AG09309 (cell line): Measurements from ENCODE around the gene ZNF236.
"Not testable (repeated sequence)": the region's sequence is repeated elsewhere in the genome, so short reads cannot be mapped to it uniquely, and the experiment has no call there.

ENCODE experiments used
- DNase-seq: peaks from one replicate; pipeline ENCODE4 v3.0.0-alpha.2; 2010; ENCODE audit warnings: low read depth
- H3K4me3 ChIP-seq: 2 replicates; pipeline ENCODE4 v1.5.1; 2011; ENCODE audit warnings: mild to moderate bottlenecking, low read depth, low read length, moderate library complexity; ENCODE audit not compliant: control insufficient read depth
- CTCF ChIP-seq: IDR thresholded peaks from 2 replicates; pipeline ENCODE4 v1.5.1; 2011; ENCODE audit warnings: mild to moderate bottlenecking, low read depth, low read length, inconsistent platforms; ENCODE audit not compliant: insufficient read depth, control insufficient read depth; ENCODE audit errors: missing control alignments

The ZNF236 gene

DNA sequence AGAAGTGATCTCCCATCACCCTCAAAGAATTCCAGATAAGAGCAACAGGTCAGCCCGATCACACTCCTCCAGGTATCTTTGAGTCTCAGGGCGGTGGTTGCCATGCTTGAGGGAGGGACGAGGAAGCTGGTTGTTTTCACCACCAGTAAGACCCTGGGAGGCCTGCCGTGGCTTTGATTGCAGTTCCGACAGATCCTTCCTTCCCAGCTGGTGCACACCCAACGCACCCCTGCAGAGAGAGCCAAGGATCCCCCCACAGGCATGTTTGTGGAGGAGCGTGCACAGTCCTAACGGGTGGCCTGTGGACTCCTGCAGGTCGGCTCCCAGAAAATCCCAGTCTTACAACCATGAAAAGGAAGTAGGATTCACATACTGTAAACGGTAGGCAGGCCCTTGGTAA lies 13.8 kb upstream of the ZNF236 start:
- TF ChIP-seq CTCF = no peak
- no peak overlapping the region for H3K4me3 ChIP-seq
- DNase-seq = no peak

DNA sequence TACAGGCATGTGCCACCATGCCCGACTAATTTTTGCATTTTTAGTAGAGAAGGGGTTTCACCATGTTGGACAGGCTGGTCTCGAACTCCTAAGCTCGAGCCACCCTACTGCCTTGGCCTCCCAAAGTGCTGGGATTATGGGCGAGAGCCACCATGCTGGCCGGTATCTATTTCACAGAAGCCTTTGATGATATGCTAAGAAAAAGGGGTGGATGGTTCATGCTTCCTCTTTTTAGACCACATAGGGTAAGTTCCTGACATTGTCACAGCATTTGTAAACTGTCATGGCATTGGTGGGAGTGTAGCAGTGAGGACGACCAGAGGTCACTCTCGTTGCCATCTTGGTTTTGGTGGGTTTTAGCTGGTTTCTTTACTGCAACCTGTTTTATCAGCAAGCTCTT lies 10.8 kb upstream of the ZNF236 start:
- not testable (repeated sequence) for H3K4me3 ChIP-seq, DNase-seq

GRCh38 chr18:76814256-76814655 lies 8.1 kb upstream of the ZNF236 start:
- DNase-seq = no peak
- TF ChIP-seq CTCF = no peak

DNA sequence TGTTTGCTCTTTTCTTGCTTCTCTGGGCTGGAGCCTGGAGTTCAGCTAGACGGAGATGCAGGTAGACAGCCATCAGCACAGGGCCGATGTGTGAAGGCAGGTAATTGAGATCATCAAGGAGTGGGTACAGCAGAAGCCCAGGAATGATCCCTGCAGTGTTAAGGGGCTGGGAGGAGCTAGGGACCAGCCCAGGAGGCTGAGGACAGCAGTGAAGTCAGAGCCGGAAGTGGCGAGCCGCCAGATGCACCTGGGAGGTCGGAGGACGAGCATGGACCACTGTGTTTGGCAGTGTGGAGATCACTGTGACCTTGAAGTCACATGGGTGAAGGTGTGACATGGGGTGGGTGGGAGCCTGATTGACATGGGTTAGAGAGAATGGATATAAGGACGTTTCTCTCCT lies 6.2 kb upstream of the ZNF236 start:
- TF ChIP-seq CTCF = no peak
- no peak for DNase-seq
- no peak overlapping the region for H3K4me3 ChIP-seq

More at GRCh38 chr18:76814256-76814655, 8.1 kb upstream of the ZNF236 start:
- no peak overlapping the region for H3K4me3 ChIP-seq

DNA sequence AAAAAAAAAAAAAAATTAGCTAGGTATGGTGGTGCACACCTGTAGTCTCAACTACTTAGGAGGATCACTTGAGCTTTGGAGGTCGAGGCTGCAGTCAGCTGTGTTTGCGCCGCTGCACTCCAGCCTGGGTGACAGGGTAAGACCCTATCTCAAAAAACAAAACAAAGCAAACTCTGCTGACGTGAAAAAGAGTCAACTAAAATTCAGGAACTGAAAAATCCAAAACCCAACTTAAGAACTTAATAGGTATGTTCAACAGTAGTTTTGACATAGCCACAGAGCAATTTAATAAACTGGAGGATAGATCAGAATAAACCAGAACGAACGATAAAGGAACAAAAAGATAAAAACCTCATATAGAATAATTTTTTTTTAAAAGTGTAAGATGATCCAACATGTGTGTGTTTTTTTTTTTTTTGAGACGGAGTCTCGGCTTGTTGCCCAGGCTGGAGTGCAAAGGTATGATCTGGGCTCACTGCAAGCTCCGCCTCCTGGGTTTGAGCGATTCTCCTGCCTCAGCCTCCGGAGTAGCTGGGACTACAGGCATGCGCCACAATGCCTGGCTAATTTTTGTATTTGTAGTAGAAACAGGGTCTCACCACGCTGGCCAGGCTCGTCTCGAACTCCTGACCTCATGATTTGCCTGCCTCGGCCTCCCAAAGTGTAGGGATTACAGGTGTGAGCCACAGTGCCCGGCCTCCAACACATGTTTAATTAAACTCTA lies 4.3 kb upstream of the ZNF236 start:
- no peak overlapping the region for H3K4me3 ChIP-seq
- no peak for DNase-seq
- TF ChIP-seq CTCF = no peak

DNA sequence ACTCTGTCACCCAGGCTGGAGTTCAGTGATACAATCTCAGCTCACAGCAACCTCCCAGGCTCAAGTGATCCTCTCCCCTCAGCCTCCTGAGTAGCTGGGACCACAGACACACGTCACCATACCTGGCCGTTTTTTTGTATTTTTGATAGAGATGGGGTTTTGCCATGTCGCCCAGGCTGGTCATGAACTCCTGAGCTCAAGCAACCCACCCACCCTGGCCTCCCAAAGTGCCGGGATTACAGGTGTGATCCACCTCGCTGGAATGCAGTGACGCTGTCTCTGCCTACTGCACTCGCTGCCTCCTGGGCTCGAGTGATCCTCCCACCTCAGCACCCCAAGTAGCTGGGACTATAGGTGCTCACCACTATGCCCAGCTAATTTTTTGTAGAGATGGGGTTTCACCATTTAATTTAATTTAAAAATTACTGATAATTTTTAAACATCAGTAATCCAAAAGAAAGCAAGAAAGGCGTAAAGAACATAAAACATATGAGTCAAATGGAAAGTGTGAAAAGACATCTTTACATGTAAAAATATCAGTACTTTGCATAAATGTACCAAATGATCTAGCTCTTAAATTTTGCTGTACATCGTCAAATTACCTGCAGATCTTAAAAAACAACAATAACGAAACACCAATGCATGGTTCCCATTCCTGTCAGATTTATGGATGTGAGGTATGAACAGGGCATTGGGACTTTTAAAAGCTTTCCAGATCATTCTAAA lies 2.8 kb upstream of the ZNF236 start:
- no peak for DNase-seq
- H3K4me3 ChIP-seq = no peak overlapping the region

More for the DNA sequence above, 2.8 kb upstream of the ZNF236 start:
- TF ChIP-seq CTCF = no peak
